Heart left ventricle (tissue), 16 donors: ENCODE data around the gene DIDO1. TPM values are rescaled to one million over a fixed set of nuclear protein-coding genes. Genes with fewer than 3 reads are reported as not detected.

Source experiments
- ATAC-seq, 4 donors: fragments of 200-7000 bp; cut with Tn5 transposase; one replicate each; pipeline ENCODE4 v1.9.1; 2020 to 2022; ENCODE audit warnings: moderate library complexity in 4 of 4, mild to moderate bottlenecking in 3 of 4, moderate number of reproducible peaks in 1 of 4
- DNase-seq, 5 donors: peaks; one replicate each; pipeline ENCODE4 v3.0.0-alpha.2; 2020
- H3K27ac ChIP-seq, 12 donors: fragments of 200-600 bp; sonication (generic) in 4 of 12; one replicate each; pipeline versions ENCODE4 v1.5.0 to v1.8.0; 2016 to 2022; ENCODE audit warnings: mild to moderate bottlenecking in 2 of 12
- H3K27me3 ChIP-seq, 9 donors: fragments of 200-600 bp; sonication (generic) in 2 of 9; one replicate each; pipeline versions ENCODE4 v1.5.1 to v1.8.0; 2016 to 2022; ENCODE audit warnings: mild to moderate bottlenecking in 3 of 9
- H3K36me3 ChIP-seq, 9 donors: fragments of 200-600 bp; sonication (generic) in 2 of 9; one replicate each; pipeline versions ENCODE4 v1.5.0 to v1.8.0; 2018 to 2022; ENCODE audit warnings: mild to moderate bottlenecking in 2 of 9
- H3K4me1 ChIP-seq, 12 donors: fragments of 200-600 bp; sonication (generic) in 4 of 12; one replicate each; pipeline versions ENCODE4 v1.5.0 to v1.8.0; 2016 to 2022; ENCODE audit warnings: mild to moderate bottlenecking in 3 of 12
- H3K4me3 ChIP-seq, 12 donors: fragments of 200-600 bp; sonication (generic) in 4 of 12; one replicate each; pipeline versions ENCODE4 v1.5.0 to v1.8.0; 2017 to 2022; ENCODE audit warnings: mild to moderate bottlenecking in 9 of 12, moderate library complexity in 4 of 12
- H3K9me3 ChIP-seq, 12 donors: fragments of 200-600 bp; sonication (generic) in 4 of 12; one replicate each; pipeline versions ENCODE4 v1.5.0 to v1.8.0; 2016 to 2022; ENCODE audit warnings: mild to moderate bottlenecking in 1 of 12
- CTCF ChIP-seq, 12 donors: fragments of 200-600 bp; sonication (generic) in 4 of 12; IDR thresholded peaks; one replicate each; pipeline versions ENCODE4 v1.5.0 to v1.8.0; 2018 to 2022; ENCODE audit warnings: antibody characterized with exemption in 12 of 12, mild to moderate bottlenecking in 5 of 12
- POLR2A ChIP-seq, 2 donors: fragments of 450-650 bp; IDR thresholded peaks; one replicate each; pipeline ENCODE4 v1.6.1; 2017; ENCODE audit warnings: antibody characterized with exemption in 2 of 2, mild to moderate bottlenecking in 2 of 2, moderate library complexity in 2 of 2
- WGBS, 4 donors: extraction: QIAGEN DNeasy Blood & Tissue Kit in 2 of 4; methylation state at CpG; one replicate each; pipeline versions ENCODE4 v1.1.5 to v1.1.7; 2013 to 2018; 5-methylcytosine and 5-hydroxymethylcytosine counted together
- intact Hi-C, 10 donors: fragments of 100-400 bp; cut with DNase I; formaldehyde crosslinking; loops; one replicate each; pipeline versions ENCODE4 v1.11.1 to v1.14.2; 2022
- polyA plus RNA-seq, 2 donors: library from polyadenylated mRNA; stranded (reverse); fragments of 200-250 nt; gene quantifications; one replicate each; pipeline ENCODE4 v1.2.3, GENCODE V29; 2013
- total RNA-seq, 9 donors: library from RNA; depleted of rRNA in 2 of 9; stranded (reverse); fragments of >200 nt in 2 of 9; fragmentation: NEBNext Ultra II Directional in 3 of 9; extraction: Animal tissue kit (Norgen Biotek cat#: 25700) in 3 of 9; gene quantifications; one replicate each; pipeline versions ENCODE4 v1.1.0 to v1.2.4, GENCODE V29; 2016 to 2023
- donor health status: ischemic (EF 13 %, LVEDD 7.1; RV severe dilation, severe dysfunction).
- donor health status: healthy with polysubstance abuse.
- donor health status: DM: no; HTN: yes; CAD: no.
- donor health status: DM: no; HTN: no; CAD: no.
- donor health status: ischemic (EF 25% LVEDD 6.9; RV normal size, moderate dysfunction).
- donor health status: ischemic (EF 25% LVEDD 5.7; RV mildly dilated, moderate dysfunction).
- donor health status: healthy.
- donor health status: DM: yes; HTN: yes; CAD: no.
- donor health status: ischemic (EF 35%, LVEDD 5.7; RV mildly dilated, moderate dysfunction).
- donor health status: nonischemic (EF 11% LVEDD 7.7; RV severe dilation, severe dysfunction).
- donor health status: DM: yes; HTN: yes; CAD: no.
- donor health status: PGD.
- donor health status: ischemic (EF 29% LVEDD 5.4; RV normal size, mild dysfunction).
- donor health status: nonischemic (EF 23%, LVEDD 6.1; RV moderate dilation, normal function).

Gene DIDO1
- total and polyA plus RNA-seq, 11 donors = 16.5 to 46.2 (median 38.4) TPM

- intact Hi-C loops = no loop called here
- Histone ChIP-seq H3K36me3 (peaks cover 0 to 48% (median 32%) of the 10 kb centered on the region in 9 donors), H3K9me3 (no peaks in the 10 kb centered on the region), H3K4me1 (peaks cover under 1 to 11% (median 5%) of the 10 kb centered on the region in 12 donors), H3K27me3 (no peaks in the 10 kb centered on the region), H3K4me3 (no peak overlapping the region), H3K27ac (no peak overlapping the region)
- no peak for ATAC-seq
- no peak for DNase-seq
- TF ChIP-seq CTCF (IDR thresholded peaks at IDR 0.05) (no peak), POLR2A (IDR thresholded peaks at IDR 0.05) (no peak)
- 90 to 93% (median 91%) methylated on average over 15 of the region's 15 CpGs for WGBS, 4 donors
These were observed 43.9 kb downstream of the DIDO1 start for GRCh38 chr20:62882426-62882825.

- Histone ChIP-seq H3K36me3 (peaks cover 0 to 42% (median 26%) of the 10 kb centered on the region in 9 donors), H3K27me3 (no peaks in the 10 kb centered on the region), H3K4me1 (peaks cover 5 to 11% (median 8%) of the 10 kb centered on the region in 12 donors), H3K27ac (no peak overlapping the region), H3K9me3 (no peaks in the 10 kb centered on the region), H3K4me3 (no peak overlapping the region)
- 91 to 93% (median 92%) methylated on average over 46 of the region's 46 CpGs for WGBS, 4 donors
- intact Hi-C loops = no loop called here
- no peak for TF ChIP-seq POLR2A (IDR thresholded peaks at IDR 0.05)
- no peak for TF ChIP-seq CTCF (IDR thresholded peaks at IDR 0.05)
- no peak for ATAC-seq
- DNase-seq = no peak
These were observed 44.5 kb downstream of the DIDO1 start for GRCh38 chr20:62881662-62882395.

- TF ChIP-seq CTCF (IDR thresholded peaks at IDR 0.05) (no peak), POLR2A (IDR thresholded peaks at IDR 0.05) (no peak)
- WGBS, 4 donors = 91 to 94% (median 93%) methylated on average over 25 to 45 of the region's 45 CpGs
- no peak for ATAC-seq
- Histone ChIP-seq H3K9me3 (no peaks in the 10 kb centered on the region), H3K4me3 (no peak overlapping the region), H3K27me3 (no peaks in the 10 kb centered on the region), H3K36me3 (peaks cover 0 to 35% (median 20%) of the 10 kb centered on the region in 9 donors), H3K27ac (no peak overlapping the region), H3K4me1 (peaks cover 8 to 18% (median 15%) of the 10 kb centered on the region in 12 donors)
- intact Hi-C loops = no loop called here
- DNase-seq = no peak
These were observed 45.2 kb downstream of the DIDO1 start for GRCh38 chr20:62880935-62881661.
